GM21526 (cell line): ENCODE results near the gene KIF13A.
"Not testable (repeated sequence)": the region's sequence is repeated elsewhere in the genome, so short reads cannot be mapped to it uniquely, and the experiment has no call there.

Source experiments
- ATAC-seq: cut with Tn5 transposase; IDR thresholded peaks from one replicate; pipeline ENCODE4 v1.9.1; 2021; ENCODE audit warnings: moderate library complexity; ENCODE audit not compliant: unreplicated experiment, low FRiP score

KIF13A gene

GRCh38 chr6:17999425-17999824, 12.0 kb upstream of the KIF13A start:
- ATAC-seq, result no peak

- ATAC-seq, result no peak
Measured at GRCh38 chr6:17998442-17998841, 11.0 kb upstream of the KIF13A start.

- no peak for ATAC-seq
Measured at GRCh38 chr6:17998003-17998402, 10.6 kb upstream of the KIF13A start.

- ATAC-seq, result no peak
Measured at GRCh38 chr6:17995414-17995813, 8.0 kb upstream of the KIF13A start.

- no peak for ATAC-seq
Measured at GRCh38 chr6:17994019-17994418, 6.6 kb upstream of the KIF13A start.

GRCh38 chr6:17988422-17988944, 1.0 kb upstream of the KIF13A start:
- no peak for ATAC-seq

GRCh38 chr6:17987697-17988421, 424 bp upstream of the KIF13A start:
- peak; percentile 82 for ATAC-seq

- peak; percentile 14 for ATAC-seq
Measured at GRCh38 chr6:17986656-17987446, 584 bp downstream of the KIF13A start.

- ATAC-seq, result no peak
Measured at GRCh38 chr6:17985934-17986655, 1.3 kb downstream of the KIF13A start.

GRCh38 chr6:17984812-17985670, 2.4 kb downstream of the KIF13A start:
- ATAC-seq, result no peak

GRCh38 chr6:17984399-17984798, 3.0 kb downstream of the KIF13A start:
- no peak for ATAC-seq

GRCh38 chr6:17983730-17984129, 3.7 kb downstream of the KIF13A start:
- no peak for ATAC-seq

GRCh38 chr6:17980329-17980728, 7.1 kb downstream of the KIF13A start:
- ATAC-seq, result no peak

- ATAC-seq, result no peak
Measured at GRCh38 chr6:17979479-17979878, 8.0 kb downstream of the KIF13A start.

GRCh38 chr6:17976258-17976657, 11.2 kb downstream of the KIF13A start:
- not testable (repeated sequence) for ATAC-seq

GRCh38 chr6:17974570-17975368, 12.7 kb downstream of the KIF13A start:
- no peak for ATAC-seq

GRCh38 chr6:17972978-17973622, 14.3 kb downstream of the KIF13A start:
- no peak for ATAC-seq

- no peak for ATAC-seq
Measured at GRCh38 chr6:17972074-17972952, 15.1 kb downstream of the KIF13A start.
